IMR-90 (cell line): ENCODE results near the gene RASA1.

Experiments
- BHLHE40 ChIP-seq: fragments of 150-350 bp; IDR thresholded peaks from 2 replicates; pipeline ENCODE4 v1.6.1; 2016; ENCODE audit warnings: mild to moderate bottlenecking, low read depth, low read length
- CTCF ChIP-seq: conservative IDR thresholded peaks from 2 replicates; pipeline ENCODE4 v1.5.1; 2012; ENCODE audit warnings: mild to moderate bottlenecking, low read depth, low read length, improper control_type of control experiment
- MXI1 ChIP-seq: IDR thresholded peaks from 2 replicates; pipeline ENCODE4 v1.6.1; 2012; ENCODE audit warnings: low read depth, mild to moderate bottlenecking, low read length, moderate library complexity, borderline replicate concordance
- POLR2A ChIP-seq: IDR thresholded peaks from 2 replicates; pipeline ENCODE4 v1.6.1; 2012; ENCODE audit warnings: mild to moderate bottlenecking, low read depth, low read length
- RFX5 ChIP-seq: IDR thresholded peaks from 2 replicates; pipeline ENCODE4 v1.8.0; 2012; ENCODE audit warnings: low read depth, mild to moderate bottlenecking, low read length, moderate library complexity
- SMC3 ChIP-seq: fragments of 150-350 bp; IDR thresholded peaks from 2 replicates; pipeline ENCODE4 v1.6.1; 2016; ENCODE audit warnings: low read depth, mild to moderate bottlenecking, antibody characterized with exemption, low read length, moderate library complexity
- USF2 ChIP-seq: fragments of 150-350 bp; IDR thresholded peaks from 2 replicates; pipeline ENCODE4 v1.6.1; 2017; ENCODE audit warnings: mild to moderate bottlenecking, antibody characterized with exemption, low read length, low read depth

DNA sequence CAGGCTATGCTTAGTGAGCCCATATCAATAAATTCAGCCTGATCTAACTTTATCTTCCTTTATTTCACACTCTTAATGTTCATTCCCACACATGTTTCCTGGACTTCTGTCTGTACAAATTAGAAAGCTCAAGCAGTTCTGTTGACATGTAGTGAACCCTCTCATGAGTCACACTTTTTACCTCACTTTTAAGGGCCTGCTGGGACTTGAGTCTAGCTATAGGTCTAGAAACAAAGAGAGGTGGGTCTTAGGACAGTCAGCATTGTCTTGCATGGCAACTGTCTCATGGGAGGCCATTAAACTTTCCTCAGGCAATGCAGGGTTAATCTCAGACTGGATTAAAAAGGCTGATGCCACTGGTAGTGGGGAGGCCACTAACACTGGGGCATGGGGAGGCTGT is 153.6 kb downstream of the RASA1 start:
- TF ChIP-seq CTCF, result no peak
- no peak for TF ChIP-seq MXI1
- no peak for TF ChIP-seq POLR2A
- no peak for TF ChIP-seq RFX5
- TF ChIP-seq BHLHE40, result no peak
- no peak for TF ChIP-seq USF2
- no peak for TF ChIP-seq SMC3
